ENCODE results near the gene RILPL1.

DNA sequence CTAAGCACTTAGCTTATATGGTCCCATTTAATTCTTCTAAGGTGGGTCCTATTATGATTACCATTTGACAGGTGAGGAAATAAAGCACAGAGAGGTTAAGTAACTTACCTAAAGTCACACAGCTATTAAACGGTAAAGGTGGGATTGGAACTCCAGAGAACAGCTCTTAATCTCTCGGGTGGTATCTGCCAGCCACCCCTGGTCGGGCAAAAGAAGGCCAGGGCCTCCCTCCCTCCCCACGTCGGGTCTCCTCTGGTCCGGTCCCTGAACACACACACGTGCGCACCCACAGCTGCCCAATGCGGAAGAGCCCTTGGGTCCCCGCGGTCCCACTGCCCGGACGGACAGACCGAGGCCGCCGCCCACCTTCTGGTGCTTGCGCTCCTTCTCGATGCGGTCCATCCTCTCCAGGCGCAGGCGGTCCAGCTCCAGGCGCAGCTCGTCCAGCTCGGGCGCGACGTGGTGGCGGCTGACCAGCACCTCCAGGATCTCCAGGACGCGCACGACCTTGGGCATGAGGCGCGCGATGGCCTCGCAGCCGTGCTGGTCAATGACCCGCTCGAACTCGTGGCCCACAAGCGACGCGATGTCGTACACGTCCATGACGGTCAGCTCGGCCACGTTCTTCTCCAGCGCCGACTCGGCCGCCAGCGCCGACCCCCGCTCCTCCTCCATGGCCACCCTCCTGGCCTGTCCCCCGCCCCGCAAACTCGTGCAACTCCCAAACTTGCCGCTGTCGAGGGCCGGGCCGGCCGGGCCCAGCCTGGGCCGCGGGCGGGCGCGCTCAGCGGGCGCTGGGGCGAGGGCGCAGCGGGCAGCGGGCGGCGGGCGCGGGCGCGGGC lies 490 bp downstream of the RILPL1 start:
- TF ChIP-seq EZH2 (IDR thresholded peaks at IDR 0.05; ENCODE audit: low read length), result no peak
- TF ChIP-seq, protein P1, sequence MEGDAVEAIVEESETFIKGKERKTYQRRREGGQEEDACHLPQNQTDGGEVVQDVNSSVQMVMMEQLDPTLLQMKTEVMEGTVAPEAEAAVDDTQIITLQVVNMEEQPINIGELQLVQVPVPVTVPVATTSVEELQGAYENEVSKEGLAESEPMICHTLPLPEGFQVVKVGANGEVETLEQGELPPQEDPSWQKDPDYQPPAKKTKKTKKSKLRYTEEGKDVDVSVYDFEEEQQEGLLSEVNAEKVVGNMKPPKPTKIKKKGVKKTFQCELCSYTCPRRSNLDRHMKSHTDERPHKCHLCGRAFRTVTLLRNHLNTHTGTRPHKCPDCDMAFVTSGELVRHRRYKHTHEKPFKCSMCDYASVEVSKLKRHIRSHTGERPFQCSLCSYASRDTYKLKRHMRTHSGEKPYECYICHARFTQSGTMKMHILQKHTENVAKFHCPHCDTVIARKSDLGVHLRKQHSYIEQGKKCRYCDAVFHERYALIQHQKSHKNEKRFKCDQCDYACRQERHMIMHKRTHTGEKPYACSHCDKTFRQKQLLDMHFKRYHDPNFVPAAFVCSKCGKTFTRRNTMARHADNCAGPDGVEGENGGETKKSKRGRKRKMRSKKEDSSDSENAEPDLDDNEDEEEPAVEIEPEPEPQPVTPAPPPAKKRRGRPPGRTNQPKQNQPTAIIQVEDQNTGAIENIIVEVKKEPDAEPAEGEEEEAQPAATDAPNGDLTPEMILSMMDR (optimal IDR thresholded peaks at IDR 0.05 in 1 of 3, IDR thresholded peaks at IDR 0.05 in 1 of 3, conservative IDR thresholded peaks at IDR 0.05 in 1 of 3; ENCODE audit: extremely low read depth in 1 of 3, insufficient read depth in 2 of 3, low read length in 3 of 3), result no peak
